Skin of body (tissue), 2 donors: Measurements from ENCODE around the gene CIRBP. TPM values are rescaled to one million over a fixed set of nuclear protein-coding genes. Genes with fewer than 3 reads are reported as not detected.
A peak's percentile ranks its signal among the peaks of the same experiment; 100 is the strongest.
"Not testable (repeated sequence)": the region's sequence is repeated elsewhere in the genome, so short reads cannot be mapped to it uniquely, and the experiment has no call there.

ENCODE experiments used
- DNase-seq: peaks from one replicate; lab custom pipeline; 2025; lab: John Stamatoyannopoulos, UW
- total RNA-seq: library from RNA; depleted of rRNA; stranded (reverse); fragments of >200 nt; gene quantifications from one replicate; pipeline ENCODE4 v1.2.3, GENCODE V29; 2014

The CIRBP gene
- total RNA-seq, 1 donor from 2014 or later, result 267 TPM

- peak; percentile 63 for DNase-seq
These were observed 25.1 kb upstream of the CIRBP start for GRCh38 chr19:1243768-1244692.

- no peak for DNase-seq
These were observed 24.3 kb upstream of the CIRBP start for GRCh38 chr19:1244693-1245451.

GRCh38 chr19:1245494-1246264, 23.5 kb upstream of the CIRBP start:
- no peak for DNase-seq

GRCh38 chr19:1246265-1247087, 22.7 kb upstream of the CIRBP start:
- not testable (repeated sequence) for DNase-seq

- DNase-seq, result no peak
These were observed 21.4 kb upstream of the CIRBP start for GRCh38 chr19:1247748-1248138.

GRCh38 chr19:1248139-1248785, 20.9 kb upstream of the CIRBP start, which contains the start of gene MIDN:
MIDN (plus strand) TSS chr19:1248583; CDS start chr19:1250297, 1,714 bp downstream.
- peak; percentile 63 for DNase-seq

- DNase-seq, result peak; percentile 73
These were observed 20.3 kb upstream of the CIRBP start for GRCh38 chr19:1248786-1249297.

GRCh38 chr19:1249298-1249989, 19.7 kb upstream of the CIRBP start:
- DNase-seq, result peak; percentile 91

GRCh38 chr19:1249990-1250436, 19.1 kb upstream of the CIRBP start:
- DNase-seq, result no peak

GRCh38 chr19:1250437-1251260, 18.5 kb upstream of the CIRBP start:
- DNase-seq, result no peak

- DNase-seq, result no peak
These were observed 17.6 kb upstream of the CIRBP start for GRCh38 chr19:1251330-1252220.

- DNase-seq, result no peak
These were observed 16.8 kb upstream of the CIRBP start for GRCh38 chr19:1252221-1252820.

- DNase-seq, result peak; percentile 83
These were observed 16.2 kb upstream of the CIRBP start for GRCh38 chr19:1252821-1253513.

GRCh38 chr19:1253514-1254080, 15.5 kb upstream of the CIRBP start:
- no peak for DNase-seq

GRCh38 chr19:1254081-1254527, 15.0 kb upstream of the CIRBP start:
- DNase-seq, result no peak
